HS-27A (cell line): ENCODE measurements around the gene SELENOM.
A peak's percentile ranks its signal among the peaks of the same experiment; 100 is the strongest.

Experiments
- DNase-seq: peaks from one replicate; pipeline ENCODE4 v3.0.0-alpha.2; 2012; ENCODE audit warnings: low read depth, missing footprints

The SELENOM gene, protein sequence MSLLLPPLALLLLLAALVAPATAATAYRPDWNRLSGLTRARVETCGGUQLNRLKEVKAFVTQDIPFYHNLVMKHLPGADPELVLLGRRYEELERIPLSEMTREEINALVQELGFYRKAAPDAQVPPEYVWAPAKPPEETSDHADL

DNA sequence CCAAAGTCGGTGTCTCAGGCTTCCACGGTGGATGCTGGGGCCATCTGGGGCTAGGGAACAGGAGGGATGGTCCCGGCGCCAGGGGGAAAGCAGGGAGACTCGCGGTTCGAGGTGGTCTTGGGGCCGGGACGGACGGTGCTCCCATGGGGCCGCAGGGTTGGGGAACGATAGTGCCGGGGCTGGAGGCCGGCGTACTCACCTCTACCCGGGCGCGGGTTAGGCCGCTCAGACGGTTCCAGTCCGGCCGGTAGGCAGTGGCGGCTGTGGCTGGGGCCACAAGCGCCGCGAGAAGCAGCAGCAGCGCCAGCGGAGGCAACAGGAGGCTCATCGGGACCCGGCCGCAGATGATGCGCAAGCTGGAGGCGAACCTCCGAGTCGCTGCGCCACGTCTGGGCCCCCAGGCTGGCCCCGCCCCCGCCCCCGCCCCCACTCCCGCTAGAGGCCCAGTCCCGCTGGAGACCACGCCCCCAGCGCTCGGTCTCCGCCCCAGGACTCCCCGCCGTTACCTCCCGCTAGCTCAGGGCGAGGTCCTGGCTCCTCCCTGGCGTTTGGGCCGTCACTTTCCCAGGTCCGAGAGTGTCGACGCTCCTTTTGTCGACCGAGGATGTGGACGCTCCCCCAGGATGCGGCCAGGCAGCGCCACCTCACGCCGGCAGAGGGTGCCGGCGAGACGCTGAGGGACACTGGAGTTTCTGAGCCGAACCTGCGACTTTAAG is at the start of gene SELENOM:
TSS of gene SELENOM (minus strand) at position 391 of the 716 bp plus-strand sequence. CDS start at position 328, 63 bp downstream.
- DNase-seq, result peak; percentile 89

DNA sequence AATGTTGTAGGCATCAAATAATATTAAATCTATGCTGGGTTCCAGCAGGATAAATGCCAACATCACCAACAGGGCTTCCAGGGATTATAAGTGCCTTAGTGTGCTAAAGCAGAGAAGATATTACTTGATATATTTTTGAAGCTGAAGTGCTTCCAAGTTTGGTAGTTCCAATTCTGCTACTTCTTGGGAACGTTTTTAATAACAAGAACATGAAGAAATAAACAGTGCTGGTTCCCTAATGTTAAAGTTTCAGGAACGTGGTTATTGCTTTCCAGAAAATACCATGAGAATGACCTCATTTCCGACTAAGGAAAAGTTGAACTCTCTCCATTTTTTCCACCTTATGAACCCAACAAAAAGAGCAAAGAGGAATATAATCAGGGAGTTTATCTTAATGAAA is 48.1 kb upstream of the SELENOM start:
- no peak for DNase-seq

DNA sequence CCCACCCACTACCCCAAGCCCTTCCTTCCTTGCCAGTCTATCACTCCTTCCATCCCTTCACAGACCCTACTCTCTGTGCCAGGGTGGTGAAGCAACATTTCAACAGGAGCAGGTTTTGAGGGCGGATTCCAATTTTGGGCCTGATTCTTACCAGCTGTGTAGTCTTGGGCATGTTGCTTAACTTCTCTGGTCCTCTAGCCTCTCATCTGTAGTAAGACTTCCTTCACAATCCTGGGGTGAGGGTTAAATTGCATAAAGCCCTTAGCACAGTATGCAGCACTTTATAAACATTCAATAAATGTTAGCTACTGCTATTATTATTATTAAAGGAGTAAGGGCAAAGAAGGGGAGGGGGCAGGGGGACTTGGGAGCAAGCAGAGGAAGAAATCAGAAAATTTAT is 47.6 kb upstream of the SELENOM start:
- DNase-seq, result no peak

DNA sequence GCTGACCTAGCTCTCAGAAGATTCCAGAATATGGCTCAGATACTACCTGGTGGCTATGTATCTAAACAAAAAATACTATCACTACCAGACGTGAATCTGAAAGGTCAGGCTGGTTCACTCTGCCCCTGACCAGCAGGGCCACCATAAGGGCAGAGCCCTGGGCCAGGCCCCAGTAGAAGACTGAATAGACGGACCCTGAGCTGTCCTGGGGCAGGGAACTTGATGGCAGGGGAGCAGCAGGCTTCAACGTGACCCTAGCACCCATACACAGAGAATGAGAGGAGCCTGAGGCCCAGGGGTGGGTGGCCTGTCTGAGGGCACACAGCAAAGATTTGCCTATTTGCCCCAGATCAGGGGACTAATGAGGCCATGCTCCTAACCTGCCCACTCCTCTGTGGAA is 46.0 kb upstream of the SELENOM start:
- no peak for DNase-seq

DNA sequence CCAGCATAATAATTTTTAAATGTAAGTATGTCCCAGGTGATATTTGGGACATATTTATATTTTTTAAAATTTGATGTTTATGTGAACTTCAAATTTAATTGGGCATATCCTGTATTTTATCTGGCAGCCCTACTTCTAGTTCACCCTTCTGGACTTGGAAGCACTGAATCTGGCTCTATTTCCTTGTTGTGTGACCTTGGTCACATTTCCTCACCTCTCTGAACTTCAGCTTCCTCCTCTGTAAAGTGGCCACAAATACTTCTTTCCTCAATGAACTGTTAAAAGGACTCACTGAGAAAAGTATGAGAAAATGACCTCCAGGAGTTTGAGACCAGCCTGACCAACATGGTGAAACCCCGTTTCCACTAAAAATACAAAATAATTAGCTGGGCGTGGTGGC is 44.5 kb upstream of the SELENOM start:
- DNase-seq, result no peak

DNA sequence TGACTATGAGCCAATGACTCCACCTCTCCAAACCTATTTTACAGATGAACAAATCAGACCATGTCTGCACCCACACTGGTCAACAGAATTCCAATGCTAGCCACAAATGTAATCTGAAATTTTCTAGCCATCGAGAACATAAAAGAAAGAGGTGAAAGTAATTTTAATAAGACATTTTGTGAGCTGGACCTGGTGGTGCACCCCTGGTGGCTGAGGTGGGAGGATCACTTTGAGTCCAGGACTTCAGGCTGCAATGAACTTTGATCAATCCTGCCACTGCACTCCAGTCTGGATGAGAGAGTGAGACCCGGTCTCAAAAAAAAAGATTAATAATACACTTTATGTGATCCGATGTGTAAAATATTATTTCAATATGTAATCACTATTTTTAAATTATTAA is 43.2 kb upstream of the SELENOM start:
- DNase-seq, result no peak

DNA sequence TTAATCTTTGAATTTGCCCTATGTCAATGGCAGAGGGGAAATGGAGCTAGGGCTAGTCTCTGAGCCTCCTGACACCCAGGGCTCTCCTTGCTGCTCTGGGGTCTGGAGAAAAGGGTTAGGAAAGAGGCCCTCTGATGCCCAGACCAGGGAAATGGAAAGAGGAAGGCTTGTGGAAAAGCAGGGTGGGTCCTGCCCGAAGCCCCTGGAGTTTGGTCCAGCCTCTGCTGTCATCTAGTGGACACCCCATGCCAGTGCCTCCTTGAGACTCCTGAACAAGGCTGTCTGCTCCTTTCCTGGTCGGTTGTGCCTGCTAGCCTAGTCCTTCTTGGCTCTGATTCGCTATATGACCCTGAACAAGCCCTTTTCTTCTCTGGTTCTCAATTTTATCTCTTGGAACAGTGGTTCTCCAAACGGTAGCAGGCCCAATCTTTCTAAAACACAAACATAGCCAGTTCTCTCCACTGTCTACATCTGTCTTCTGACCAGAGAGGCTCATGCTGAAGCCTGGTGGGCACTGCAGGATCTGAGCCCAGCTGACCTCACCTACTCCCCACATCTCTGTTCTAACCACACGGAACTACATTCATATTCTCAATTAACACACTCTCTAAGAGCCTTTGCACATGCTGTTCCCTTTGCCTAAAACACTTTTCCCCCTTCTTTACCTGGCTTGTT is 41.7 kb upstream of the SELENOM start:
- no peak for DNase-seq

DNA sequence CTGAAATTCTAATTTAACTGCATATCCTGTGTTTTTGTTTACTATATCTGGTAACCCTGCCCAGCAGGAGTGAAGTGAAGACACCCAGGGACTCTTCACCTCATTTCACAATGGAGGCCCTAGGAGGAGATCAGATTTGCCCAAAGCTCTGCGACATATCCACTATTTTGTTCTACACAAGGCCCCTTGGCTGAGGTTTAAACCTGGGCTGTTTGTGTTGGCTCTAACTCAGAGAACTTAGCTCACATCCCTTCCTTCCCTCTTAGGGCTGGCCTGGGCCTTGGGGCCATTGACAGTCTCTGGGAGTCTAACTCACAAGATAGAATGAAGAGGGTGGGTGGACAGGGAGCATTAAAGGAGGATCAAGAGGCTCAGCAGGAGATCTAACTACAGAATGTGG is 41.1 kb upstream of the SELENOM start:
- no peak for DNase-seq

DNA sequence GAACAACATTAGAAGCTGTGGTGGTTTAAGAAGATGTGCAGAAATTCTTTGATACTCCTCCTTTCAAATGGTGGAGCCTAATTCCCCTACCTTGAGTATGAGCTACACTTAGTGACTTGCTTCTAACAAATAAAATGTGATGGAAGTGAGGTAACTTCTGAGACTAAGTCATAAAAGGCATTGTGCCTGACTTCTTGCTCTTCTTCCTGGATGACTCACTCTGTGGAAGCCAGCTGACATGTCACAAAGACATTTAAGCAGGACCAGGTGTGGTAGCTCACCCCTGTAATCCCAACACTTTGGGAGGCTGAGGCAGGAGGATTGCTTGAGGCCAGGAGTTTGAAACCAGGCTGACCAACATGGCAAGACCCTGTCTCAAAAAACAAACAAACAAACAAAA is 36.9 kb upstream of the SELENOM start:
- no peak for DNase-seq

DNA sequence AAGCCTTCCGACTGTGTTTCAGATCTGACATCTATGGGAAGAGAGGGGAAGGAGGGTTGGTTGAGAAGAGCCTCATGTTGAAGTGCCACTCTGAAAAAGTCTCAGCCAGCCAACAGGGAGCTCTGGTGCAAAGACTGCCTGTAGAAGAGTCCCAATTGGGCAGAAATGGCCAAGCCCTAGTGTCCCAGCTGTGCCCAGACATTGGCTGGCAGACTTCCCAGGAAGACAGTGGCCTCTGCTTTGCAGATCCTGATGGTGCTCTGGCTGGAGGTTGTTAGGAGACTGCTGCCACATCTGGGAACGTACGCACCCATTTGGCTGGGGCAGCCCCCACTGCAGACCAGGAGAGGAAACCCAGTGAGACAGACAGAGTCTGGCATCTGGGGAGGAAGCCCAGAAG is 36.2 kb upstream of the SELENOM start:
- no peak for DNase-seq

DNA sequence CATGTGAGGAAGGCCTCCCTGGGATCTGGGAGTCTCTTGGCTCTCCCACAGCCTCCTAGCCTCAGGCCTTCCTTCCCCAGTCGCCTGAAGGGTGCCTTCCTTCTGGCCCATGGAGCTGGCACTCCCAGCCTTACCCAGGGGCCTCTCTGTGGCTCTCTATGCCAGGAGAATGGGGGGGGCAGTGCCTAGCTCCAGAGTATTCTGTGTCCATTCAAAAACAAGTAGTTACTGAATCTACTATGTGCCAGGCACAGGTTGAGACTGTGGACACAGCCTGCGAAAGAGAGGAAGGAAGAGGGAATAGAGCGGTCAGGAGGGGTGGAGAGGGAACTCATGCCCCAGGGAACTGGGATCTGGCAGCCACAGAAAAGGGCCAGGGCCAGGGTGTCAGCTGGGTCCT is 35.7 kb upstream of the SELENOM start:
- no peak for DNase-seq

DNA sequence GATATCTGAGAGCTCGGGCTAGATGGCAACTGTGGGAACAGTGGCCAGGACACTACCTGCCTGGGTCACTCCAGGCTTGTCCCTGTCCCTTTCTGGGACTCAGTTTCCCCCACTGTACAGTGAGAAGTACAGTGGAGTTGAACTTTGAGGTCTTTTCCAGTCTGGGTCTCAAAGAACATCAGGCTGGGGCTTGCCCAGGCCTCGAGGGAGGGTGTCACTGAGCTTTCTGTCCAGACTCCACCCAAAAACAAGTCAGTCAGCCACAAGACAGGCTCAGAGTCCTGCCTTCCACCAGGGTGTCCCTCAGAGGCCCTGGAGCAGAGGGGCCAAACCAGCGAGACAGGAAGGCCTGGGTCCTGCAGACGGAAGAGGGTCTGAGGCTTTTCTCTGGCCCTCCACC is 34.9 kb upstream of the SELENOM start:
- no peak for DNase-seq

DNA sequence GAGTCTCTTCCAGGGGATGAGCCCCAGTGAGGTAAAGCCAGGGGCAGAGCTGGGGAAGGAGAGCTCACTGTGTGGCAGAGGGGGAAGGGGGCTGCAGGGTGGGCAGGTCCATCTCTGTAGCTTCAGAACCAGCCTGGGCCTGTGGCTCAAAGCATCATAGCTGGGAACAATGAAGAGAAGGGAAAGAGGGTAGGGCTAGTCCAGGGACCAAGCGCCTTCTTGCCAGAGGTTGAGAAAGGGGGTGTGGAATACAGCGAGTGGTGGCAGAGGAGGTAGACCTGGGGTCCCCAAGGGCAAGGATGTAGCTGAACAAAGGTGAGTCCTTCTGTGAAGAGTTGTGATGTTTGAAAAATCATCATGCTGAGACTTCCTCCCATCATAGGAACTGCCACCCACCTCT is 34.2 kb upstream of the SELENOM start:
- DNase-seq, result no peak

DNA sequence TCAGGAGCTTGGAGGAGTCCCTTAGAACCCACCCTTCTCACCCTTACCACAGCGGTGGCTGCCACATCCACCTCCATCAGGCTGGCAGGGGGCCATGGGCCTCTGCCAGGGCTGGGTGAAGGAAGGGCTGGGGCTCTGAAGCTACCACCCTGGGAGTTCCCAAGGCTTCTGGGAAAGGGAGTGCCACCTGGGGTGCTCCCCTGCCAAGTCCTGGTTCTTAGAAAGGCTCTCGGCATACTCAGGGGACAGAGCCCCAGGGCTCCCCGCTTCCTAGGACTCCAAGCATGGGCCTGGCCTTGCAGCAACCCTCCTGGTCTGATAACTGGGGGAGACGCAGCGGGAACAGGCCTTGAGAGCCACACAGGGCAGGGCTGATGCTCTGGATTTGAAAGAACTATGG is 33.4 kb upstream of the SELENOM start:
- no peak for DNase-seq

DNA sequence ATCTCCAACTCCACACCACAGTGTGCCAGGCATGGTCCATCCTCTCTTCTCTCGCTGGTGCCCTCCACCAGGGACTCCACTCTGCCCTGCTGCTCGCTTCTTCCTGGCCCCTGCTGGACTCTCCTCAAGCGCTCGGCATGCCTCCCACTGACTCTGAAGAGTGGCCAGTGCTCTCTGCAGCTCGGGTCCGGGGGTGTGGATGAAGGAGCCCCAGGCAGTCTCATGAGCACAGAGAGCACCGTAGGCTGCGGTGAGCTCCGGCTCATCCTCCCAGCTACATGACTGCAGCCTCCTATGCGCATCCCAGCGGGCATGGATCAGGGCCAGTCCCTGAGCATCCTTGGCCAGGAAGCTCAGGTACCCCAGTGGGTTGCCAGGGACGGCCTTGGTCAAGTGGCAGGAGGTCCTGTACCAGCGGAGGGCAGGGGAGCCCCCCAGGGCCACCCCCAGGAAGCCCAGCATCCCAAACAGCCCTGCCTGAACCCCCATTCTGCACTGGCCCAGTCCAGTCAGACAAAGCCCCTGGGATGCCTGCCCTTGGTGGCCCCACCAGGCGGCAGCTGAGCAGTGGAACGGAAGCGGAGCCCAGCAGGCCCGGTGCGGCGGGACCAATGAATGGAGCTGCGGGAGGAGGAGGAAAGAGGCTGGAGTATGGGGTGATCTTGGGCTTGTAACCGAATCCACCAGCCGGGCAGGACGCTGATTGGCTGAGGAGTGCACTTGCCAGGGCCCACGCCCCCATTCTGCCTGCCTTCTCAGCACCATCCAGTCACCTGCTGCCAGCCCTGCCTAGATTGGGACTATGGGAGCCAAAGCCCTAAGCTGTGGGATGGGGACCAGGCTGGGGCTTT is 32.7 kb upstream of the SELENOM start, which contains the start of gene PLA2G3:
TSS of gene PLA2G3 (minus strand) at position 643 of the 851 bp plus-strand sequence. CDS start at position 489, 154 bp downstream.
- no peak for DNase-seq

DNA sequence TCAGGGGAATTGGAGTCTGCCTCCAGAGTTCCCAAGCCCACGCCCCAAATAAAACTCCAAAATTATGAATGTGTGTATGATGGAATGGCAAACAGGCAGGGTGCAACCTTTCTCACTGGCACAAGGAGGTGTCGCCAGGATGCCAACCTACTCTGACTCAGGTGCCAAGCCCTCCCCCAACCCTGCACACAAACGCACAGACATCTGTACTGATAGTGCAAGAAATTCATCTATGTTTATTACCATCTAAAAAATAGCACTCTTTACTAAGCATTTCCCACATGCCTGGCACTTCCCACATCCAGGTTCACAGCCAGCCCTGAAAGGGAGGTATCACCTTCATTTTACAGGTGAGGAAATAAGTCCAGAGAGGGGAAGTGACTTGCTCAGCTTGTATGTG is 31.7 kb upstream of the SELENOM start:
- DNase-seq, result no peak

DNA sequence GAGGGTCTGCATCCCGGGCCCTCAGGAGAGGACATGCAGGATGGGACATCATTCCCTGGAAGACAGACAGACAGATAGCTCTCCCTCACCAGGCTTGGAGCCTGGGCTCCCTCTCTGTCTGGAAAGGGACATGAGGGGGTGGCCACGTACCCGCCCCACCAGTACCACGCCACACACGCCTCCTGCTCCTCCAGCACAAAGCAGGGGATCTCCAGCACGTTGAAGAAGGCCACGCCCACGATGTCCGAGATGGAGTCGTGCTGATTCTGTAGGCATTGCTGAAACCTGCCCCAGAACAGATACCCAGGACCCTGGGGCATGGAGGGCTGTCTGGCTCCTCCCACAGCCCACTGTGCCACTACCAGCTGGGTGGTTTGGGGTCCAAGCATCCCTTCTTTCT is 30.8 kb upstream of the SELENOM start:
- no peak for DNase-seq

DNA sequence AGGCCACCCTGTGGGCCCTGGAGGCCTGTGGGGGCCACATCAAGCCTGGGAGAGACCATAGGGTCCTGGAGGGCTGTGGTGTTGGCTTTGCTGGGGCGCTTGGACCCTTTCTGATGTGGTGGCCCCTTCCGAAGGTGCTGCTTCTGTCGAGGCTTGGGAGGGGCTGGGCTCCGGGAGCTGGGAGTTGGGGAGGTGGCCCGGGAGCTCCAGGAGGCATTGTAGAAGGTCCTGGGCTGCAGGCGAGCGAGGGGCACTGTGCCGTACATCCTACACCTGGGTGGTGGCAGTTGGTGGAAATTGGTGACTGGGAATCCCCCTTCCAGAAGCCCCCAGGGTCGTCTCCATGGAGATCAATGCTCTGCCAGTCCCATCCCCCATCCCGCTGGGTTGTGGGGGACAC is 30.4 kb upstream of the SELENOM start:
- DNase-seq, result no peak

DNA sequence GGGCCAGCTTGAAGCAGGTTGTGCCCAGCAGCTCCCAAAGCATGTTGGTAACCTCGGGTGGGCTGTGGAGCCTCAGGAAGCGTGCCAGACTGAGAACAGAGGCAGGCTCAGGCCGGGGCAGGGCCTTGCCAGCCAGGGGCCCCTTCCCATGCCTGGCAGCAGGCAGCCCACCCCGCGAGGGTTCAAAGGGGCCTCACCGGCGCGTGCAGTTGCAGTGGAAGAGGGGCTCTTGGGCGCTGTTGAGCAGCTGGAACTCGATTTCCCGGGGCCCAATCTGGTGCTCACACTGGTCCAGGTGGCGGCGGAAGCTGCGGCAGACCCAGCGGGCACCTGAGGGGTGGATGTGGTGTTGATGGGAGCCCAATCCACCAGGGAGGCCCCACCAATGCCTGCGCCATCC is 29.3 kb upstream of the SELENOM start:
- no peak for DNase-seq

DNA sequence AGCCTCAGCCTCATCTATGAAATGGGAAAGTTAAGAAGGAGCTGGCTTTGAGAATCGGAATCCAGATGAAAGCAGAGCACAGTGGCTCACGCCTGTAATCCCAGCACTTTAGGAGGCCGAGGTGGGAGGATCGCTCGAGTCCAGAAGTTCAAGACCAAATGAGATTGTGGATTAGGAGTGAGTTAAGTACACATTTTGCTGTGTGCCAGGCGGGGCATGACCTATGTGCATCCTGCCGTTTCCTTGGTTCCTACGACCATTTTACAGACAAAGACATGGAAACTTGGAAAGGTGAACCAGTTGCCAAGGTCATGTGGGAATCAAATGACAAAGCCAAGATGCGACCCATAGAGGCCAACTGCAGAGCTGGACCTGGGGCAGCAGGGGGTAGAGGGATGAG is 28.8 kb upstream of the SELENOM start:
- no peak for DNase-seq

DNA sequence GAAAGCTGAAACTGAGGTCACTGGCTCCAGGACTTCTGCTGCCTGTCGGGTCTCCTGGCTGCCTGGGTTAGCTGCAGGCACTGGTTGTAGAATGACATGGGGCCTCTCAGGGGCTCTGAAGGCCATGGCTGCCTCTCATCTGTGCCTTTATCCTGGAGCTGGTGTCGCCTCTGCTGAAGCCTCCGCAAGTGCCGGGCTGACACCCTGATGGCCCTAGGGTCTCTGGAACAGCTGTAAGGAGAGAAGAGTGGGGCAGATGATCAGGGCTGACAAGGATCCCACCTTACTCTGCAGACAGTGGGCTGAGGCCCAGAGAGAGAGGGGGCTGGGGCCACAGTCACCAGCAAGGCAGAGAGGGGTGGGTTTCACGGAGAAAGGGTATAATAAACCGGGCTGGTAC is 28.3 kb upstream of the SELENOM start:
- no peak for DNase-seq

DNA sequence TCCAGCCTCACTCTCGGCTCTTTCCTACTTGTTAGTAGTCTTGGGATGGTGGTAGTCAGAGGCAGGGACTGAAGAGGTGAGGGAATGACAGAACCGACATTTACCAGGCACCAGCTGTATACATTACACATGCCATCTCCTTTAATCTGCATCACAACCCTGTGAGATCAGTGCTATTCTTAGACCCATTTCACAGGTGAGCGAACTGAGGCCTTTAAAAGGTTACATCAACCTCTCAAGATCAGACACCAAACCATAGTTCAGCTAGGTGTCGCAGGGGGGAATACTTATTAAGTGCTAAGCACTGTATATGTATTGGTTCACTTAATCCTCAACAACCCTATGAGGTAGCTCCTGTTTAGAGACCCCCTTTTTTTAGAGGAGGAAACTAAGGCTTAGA is 27.3 kb upstream of the SELENOM start:
- DNase-seq, result no peak

DNA sequence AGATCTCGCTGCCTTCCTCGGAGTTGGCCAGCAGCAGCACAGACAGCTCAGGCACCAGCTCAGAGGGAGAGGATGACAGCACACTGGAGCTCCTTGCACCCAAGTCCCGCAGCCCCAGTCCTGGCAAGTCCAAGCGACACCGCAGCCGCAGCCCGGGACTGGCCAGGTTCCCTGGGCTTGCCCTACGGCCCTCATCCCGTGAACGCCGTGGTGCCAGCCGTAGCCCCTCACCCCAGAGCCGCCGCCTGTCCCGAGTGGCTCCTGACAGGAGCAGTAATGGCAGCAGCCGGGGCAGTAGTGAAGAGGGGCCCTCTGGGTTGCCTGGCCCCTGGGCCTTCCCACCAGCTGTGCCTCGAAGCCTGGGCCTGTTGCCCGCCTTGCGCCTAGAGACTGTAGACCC is 26.5 kb upstream of the SELENOM start:
- no peak for DNase-seq
